Activated naive CD4-positive, alpha-beta T cell treated with anti-CD3 and anti-CD28 coated beads for 36 hours (primary cell): ENCODE measurements around the gene TEX10. TPM values are rescaled to one million over a fixed set of nuclear protein-coding genes. Genes with fewer than 3 reads are reported as not detected.

Experiments
- CTCF ChIA-PET: fragments of 350-600 bp; sonication (Branson Sonifier 250); formaldehyde crosslinking; loops from one replicate; lab custom pipeline; 2021; ENCODE audit warnings: antibody characterized with exemption; lab: Charles Lee
- DNase-seq: peaks from one replicate; pipeline ENCODE4 v3.0.0-alpha.2; 2020
- H3K27ac Mint-ChIP-seq: one replicate; pipeline ENCODE4 v1.8.0; 2021; ENCODE audit warnings: mild to moderate bottlenecking, mixed read lengths
- H3K27me3 Mint-ChIP-seq: one replicate; pipeline ENCODE4 v1.8.0; 2021; ENCODE audit warnings: low read depth, mixed read lengths
- H3K36me3 Mint-ChIP-seq: one replicate; pipeline ENCODE4 v1.8.0; 2021; ENCODE audit warnings: low read depth, mixed read lengths
- H3K4me1 Mint-ChIP-seq: one replicate; pipeline ENCODE4 v1.8.0; 2021; ENCODE audit warnings: low read depth, mixed read lengths
- H3K4me3 Mint-ChIP-seq: one replicate; pipeline ENCODE4 v1.8.0; 2021; ENCODE audit warnings: mild to moderate bottlenecking, moderate library complexity, mixed read lengths
- H3K9me3 Mint-ChIP-seq: one replicate; pipeline ENCODE4 v1.8.0; 2021; ENCODE audit warnings: mixed read lengths
- intact Hi-C: fragments of 100-400 bp; cut with micrococcal nuclease; formaldehyde crosslinking; loops from one replicate; pipeline ENCODE4 v1.15.1; 2023
- total RNA-seq, 2 experiments: library from RNA; stranded (reverse); gene quantifications; one replicate each; pipeline ENCODE4 v1.2.3, GENCODE V29; 2021

TEX10 gene
- total RNA-seq, 2 experiments from 2014 or later = 17.3 to 17.9 TPM

GRCh38 chr9:100296407-100296806, 56.3 kb downstream of the TEX10 start:
- intact Hi-C loops = no loop called here
- CTCF ChIA-PET = interaction anchor here (0.9 to 2.7 kb wide), 2 partner anchors 27 to 29 kb away, joined by 3 to 11 read pairs; no protein-coding TSS in a partner anchor
- Mint-ChIP-seq H3K9me3 (no peaks in the 10 kb centered on the region), H3K36me3 (peaks cover 21% of the 10 kb centered on the region), H3K4me3 (no peak overlapping the region), H3K27me3 (no peaks in the 10 kb centered on the region), H3K27ac (no peak overlapping the region), H3K4me1 (no peaks in the 10 kb centered on the region)
- DNase-seq = no peak

DNA sequence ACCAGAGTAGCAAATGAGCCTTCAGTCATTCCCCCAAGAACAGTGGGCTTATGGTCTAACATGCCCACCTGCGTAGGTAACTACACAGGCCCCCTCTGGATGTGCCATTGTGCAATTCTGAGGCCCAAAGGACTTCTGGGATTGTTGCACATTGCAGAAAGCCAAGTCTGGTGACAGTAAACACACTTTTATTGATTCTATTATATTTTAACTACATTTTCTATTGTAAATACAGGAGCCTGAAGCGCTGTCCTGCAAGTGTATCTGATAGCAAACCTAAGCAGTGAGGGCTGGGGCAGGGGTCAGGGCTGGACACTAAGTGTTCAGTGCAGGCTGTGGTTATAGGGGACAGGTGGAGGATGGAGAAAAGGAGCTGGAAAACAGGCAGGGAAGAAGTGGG, 57.5 kb downstream of the TEX10 start:
- intact Hi-C loops = no loop called here
- Mint-ChIP-seq H3K4me3 (no peak overlapping the region), H3K4me1 (no peaks in the 10 kb centered on the region), H3K9me3 (no peaks in the 10 kb centered on the region), H3K27me3 (no peaks in the 10 kb centered on the region), H3K36me3 (peaks cover 23% of the 10 kb centered on the region), H3K27ac (no peak overlapping the region)
- no peak for DNase-seq
- CTCF ChIA-PET = no interaction called here

GRCh38 chr9:100294806-100295205, 57.9 kb downstream of the TEX10 start:
- peaks cover 26% of the 10 kb centered on the region for H3K36me3 Mint-ChIP-seq
- no peaks in the 10 kb centered on the region for H3K9me3 Mint-ChIP-seq
- intact Hi-C loops = no loop called here
- H3K27me3 Mint-ChIP-seq = no peaks in the 10 kb centered on the region
- no peak overlapping the region for H3K4me3 Mint-ChIP-seq
- no peak for DNase-seq
- no peaks in the 10 kb centered on the region for H3K4me1 Mint-ChIP-seq
- no peak overlapping the region for H3K27ac Mint-ChIP-seq
- CTCF ChIA-PET = no interaction called here

GRCh38 chr9:100294341-100294740, 58.4 kb downstream of the TEX10 start:
- Mint-ChIP-seq H3K36me3 (peaks cover 31% of the 10 kb centered on the region), H3K4me1 (no peaks in the 10 kb centered on the region), H3K4me3 (no peak overlapping the region), H3K9me3 (no peaks in the 10 kb centered on the region), H3K27ac (no peak overlapping the region), H3K27me3 (no peaks in the 10 kb centered on the region)
- DNase-seq = no peak
- CTCF ChIA-PET = no interaction called here
- intact Hi-C loops = no loop called here

DNA sequence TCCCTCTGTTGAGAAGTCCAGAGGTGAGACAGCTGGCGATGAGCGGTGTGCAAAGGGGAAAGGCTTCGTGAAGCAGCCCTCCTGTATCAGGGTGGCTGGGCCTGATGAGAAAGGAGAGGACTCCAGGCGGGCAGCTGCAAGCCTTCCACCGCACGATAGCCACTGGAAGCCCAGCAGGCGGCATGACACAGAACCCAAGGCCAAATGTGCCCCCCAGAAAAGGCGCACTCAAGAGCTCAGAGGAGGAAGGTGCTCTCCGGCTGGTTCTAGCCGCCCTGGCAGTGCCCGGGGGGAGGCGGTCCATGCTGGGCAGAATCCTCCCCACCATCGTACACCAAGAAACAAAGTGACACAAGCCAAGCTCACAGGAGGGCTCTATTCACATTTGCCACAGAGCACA, 60.3 kb downstream of the TEX10 start:
- intact Hi-C loops = no loop called here
- Mint-ChIP-seq H3K4me3 (no peak overlapping the region), H3K4me1 (no peaks in the 10 kb centered on the region), H3K36me3 (peaks cover 44% of the 10 kb centered on the region), H3K27me3 (no peaks in the 10 kb centered on the region), H3K27ac (no peak overlapping the region), H3K9me3 (peaks cover 4% of the 10 kb centered on the region)
- CTCF ChIA-PET = no interaction called here
- no peak for DNase-seq

DNA sequence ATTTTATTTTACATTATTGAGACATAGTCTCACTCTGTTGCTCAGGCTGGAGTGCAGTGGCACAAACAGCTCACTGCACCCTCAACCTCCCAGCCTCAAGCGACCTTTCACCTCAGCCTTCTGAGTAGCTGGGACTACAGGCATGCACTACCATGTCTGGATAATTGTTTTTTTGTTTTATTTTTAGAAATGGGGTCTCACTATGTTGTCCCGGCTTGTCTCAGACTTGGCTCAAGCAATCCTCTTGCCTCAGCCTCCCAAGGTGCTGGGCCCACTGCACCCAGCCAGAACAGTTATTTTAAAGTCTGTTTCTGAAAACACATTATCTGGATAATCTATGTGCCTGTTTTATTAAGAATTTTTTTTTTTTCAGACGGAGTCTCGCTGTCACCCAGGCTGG, 62.0 kb downstream of the TEX10 start:
- Mint-ChIP-seq H3K4me3 (no peak overlapping the region), H3K9me3 (peaks cover 11% of the 10 kb centered on the region), H3K27me3 (no peaks in the 10 kb centered on the region), H3K27ac (no peak overlapping the region), H3K4me1 (peaks cover 2% of the 10 kb centered on the region), H3K36me3 (peaks cover 57% of the 10 kb centered on the region)
- CTCF ChIA-PET = interaction anchor here (0.7 kb wide), 1 partner anchor 1114 kb away, joined by 3 read pairs; no protein-coding TSS in a partner anchor
- intact Hi-C loops = no loop called here
- no peak for DNase-seq

- Mint-ChIP-seq H3K27ac (no peak overlapping the region), H3K4me3 (no peak overlapping the region), H3K9me3 (peaks cover 21% of the 10 kb centered on the region), H3K36me3 (peaks cover 76% of the 10 kb centered on the region), H3K27me3 (no peaks in the 10 kb centered on the region), H3K4me1 (peaks cover 2% of the 10 kb centered on the region)
- CTCF ChIA-PET = no interaction called here
- DNase-seq = no peak
- intact Hi-C loops = no loop called here
Observed at GRCh38 chr9:100287186-100287585, 65.6 kb downstream of the TEX10 start.

GRCh38 chr9:100286257-100286656, 66.5 kb downstream of the TEX10 start:
- H3K4me3 Mint-ChIP-seq = no peak overlapping the region
- no peaks in the 10 kb centered on the region for H3K27me3 Mint-ChIP-seq
- CTCF ChIA-PET = interaction anchor here (0.6 kb wide), 1 partner anchor 57 kb away, joined by 3 read pairs; no protein-coding TSS in a partner anchor
- H3K4me1 Mint-ChIP-seq = peaks cover 2% of the 10 kb centered on the region
- no peak overlapping the region for H3K27ac Mint-ChIP-seq
- H3K36me3 Mint-ChIP-seq = peaks cover 72% of the 10 kb centered on the region
- intact Hi-C loops = no loop called here
- peaks cover 21% of the 10 kb centered on the region for H3K9me3 Mint-ChIP-seq
- no peak for DNase-seq

DNA sequence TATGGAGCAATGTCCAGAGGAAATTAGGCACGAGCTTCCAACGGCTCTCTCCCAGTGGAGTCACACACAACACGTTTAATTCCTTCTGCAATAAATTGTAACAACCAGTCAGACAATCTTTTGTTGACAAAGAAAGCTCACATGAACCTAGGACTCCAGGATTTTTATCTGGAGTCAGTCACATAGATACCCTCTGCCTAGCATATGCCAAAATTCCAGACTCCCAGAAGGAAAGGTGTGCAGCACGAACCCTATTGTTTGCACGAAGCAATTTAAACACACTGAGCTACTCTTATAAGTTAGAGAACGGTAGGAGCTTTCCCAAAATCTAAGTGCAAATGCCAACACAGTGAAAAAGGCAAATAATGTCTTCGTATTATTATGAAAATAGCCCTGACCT, 67.1 kb downstream of the TEX10 start:
- DNase-seq = no peak
- CTCF ChIA-PET = interaction anchor here (0.6 kb wide), 1 partner anchor 57 kb away, joined by 3 read pairs; no protein-coding TSS in a partner anchor
- H3K36me3 Mint-ChIP-seq = peaks cover 69% of the 10 kb centered on the region
- no peak overlapping the region for H3K27ac Mint-ChIP-seq
- peaks cover 21% of the 10 kb centered on the region for H3K9me3 Mint-ChIP-seq
- intact Hi-C loops = no loop called here
- peaks cover 2% of the 10 kb centered on the region for H3K4me1 Mint-ChIP-seq
- no peaks in the 10 kb centered on the region for H3K27me3 Mint-ChIP-seq
- no peak overlapping the region for H3K4me3 Mint-ChIP-seq

GRCh38 chr9:100285080-100285479, 67.7 kb downstream of the TEX10 start:
- Mint-ChIP-seq H3K4me3 (no peak overlapping the region), H3K36me3 (peaks cover 66% of the 10 kb centered on the region), H3K27ac (no peak overlapping the region), H3K4me1 (peaks cover 2% of the 10 kb centered on the region), H3K27me3 (no peaks in the 10 kb centered on the region), H3K9me3 (peaks cover 21% of the 10 kb centered on the region)
- intact Hi-C loops = no loop called here
- DNase-seq = no peak
- CTCF ChIA-PET = no interaction called here

GRCh38 chr9:100284247-100284646, 68.5 kb downstream of the TEX10 start:
- H3K36me3 Mint-ChIP-seq = peaks cover 63% of the 10 kb centered on the region
- peaks cover 2% of the 10 kb centered on the region for H3K4me1 Mint-ChIP-seq
- H3K9me3 Mint-ChIP-seq = peaks cover 21% of the 10 kb centered on the region
- intact Hi-C loops = no loop called here
- H3K27ac Mint-ChIP-seq = no peak overlapping the region
- H3K4me3 Mint-ChIP-seq = no peak overlapping the region
- CTCF ChIA-PET = no interaction called here
- H3K27me3 Mint-ChIP-seq = no peaks in the 10 kb centered on the region
- DNase-seq = no peak

DNA sequence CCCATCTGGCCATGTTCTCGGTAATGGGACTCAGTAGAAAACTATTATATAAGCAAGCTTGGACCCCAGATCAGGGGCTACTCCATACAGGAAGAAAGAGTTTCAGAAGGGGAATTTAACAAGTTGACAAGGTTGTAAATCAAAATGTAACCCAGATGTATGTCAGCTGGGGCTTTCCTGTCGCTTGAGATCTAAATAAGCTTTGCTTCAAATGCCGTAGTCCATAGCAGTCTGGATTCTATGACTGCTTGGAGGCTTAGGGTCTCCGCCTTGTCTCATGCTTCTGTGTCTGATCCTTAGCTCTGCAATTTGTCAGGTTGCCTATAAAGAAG, 70.4 kb downstream of the TEX10 start:
- Mint-ChIP-seq H3K9me3 (peaks cover 17% of the 10 kb centered on the region), H3K27me3 (no peaks in the 10 kb centered on the region), H3K36me3 (peaks cover 52% of the 10 kb centered on the region), H3K27ac (no peak overlapping the region), H3K4me3 (no peak overlapping the region), H3K4me1 (peaks cover 2% of the 10 kb centered on the region)
- intact Hi-C loops = no loop called here
- CTCF ChIA-PET = no interaction called here
- no peak for DNase-seq

DNA sequence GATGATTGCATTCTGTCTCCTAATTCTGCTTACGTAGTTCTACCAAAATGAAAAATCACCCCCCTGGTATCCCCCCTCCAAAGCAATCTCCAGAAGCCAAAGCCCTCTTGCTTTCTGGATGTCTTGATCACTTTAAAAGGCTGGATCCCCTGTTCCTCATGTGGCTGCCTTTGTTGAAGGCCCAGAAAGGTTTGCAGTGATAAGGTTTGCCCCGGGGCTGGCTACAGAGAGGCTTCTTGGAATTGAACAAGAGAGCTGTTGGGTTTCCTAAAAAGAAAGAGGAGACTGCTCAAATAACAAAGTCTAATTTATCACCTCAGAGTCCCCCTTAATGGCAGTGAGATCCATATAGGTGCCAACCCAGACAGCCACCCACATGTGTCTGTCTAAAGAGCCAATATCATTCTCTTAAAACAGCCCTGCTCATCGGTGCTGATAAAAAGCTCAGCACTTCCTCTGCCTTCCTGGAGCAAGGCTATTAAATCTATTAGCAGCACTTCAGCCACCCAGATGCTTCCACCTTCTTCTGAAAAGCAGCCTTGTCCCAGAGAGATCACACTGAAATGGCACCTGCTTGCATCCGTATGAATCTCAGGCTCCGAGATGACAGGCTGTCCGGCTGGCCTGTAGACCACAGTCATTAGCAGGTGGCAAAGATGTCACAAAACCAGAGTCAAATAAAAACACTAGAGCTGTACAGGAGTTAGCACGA, 70.9 kb downstream of the TEX10 start:
- Mint-ChIP-seq H3K27ac (no peak overlapping the region), H3K4me1 (peaks cover 2% of the 10 kb centered on the region), H3K27me3 (no peaks in the 10 kb centered on the region), H3K4me3 (no peak overlapping the region), H3K36me3 (peaks cover 52% of the 10 kb centered on the region), H3K9me3 (peaks cover 14% of the 10 kb centered on the region)
- intact Hi-C loops = no loop called here
- no peak for DNase-seq
- CTCF ChIA-PET = no interaction called here
